DOHH2 (cell line): ENCODE data around the gene CRB3.

Source experiments
- H3F3A ChIP-seq: fragments of 200-600 bp; sonication (generic), shearing (Covaris generic); 2 replicates; pipeline ENCODE4 v1.6.0; 2016; ENCODE audit warnings: antibody characterized with exemption, mild to moderate bottlenecking; ENCODE audit not compliant: control insufficient read depth, insufficient read depth
- H3K27ac ChIP-seq: fragments of 200-600 bp; sonication (generic); 2 replicates; pipeline ENCODE4 v1.5.1; 2014; ENCODE audit warnings: low read depth, mild to moderate bottlenecking, low read length, moderate library complexity
- H3K27me3 ChIP-seq: fragments of 200-600 bp; sonication (generic); 2 replicates; pipeline ENCODE4 v1.6.1; 2014; ENCODE audit warnings: mild to moderate bottlenecking, low read length, mixed read lengths; ENCODE audit not compliant: control insufficient read depth
- H3K36me3 ChIP-seq: fragments of 200-600 bp; sonication (generic); 2 replicates; pipeline ENCODE4 v1.6.1; 2014; ENCODE audit warnings: mild to moderate bottlenecking, low read length, moderate library complexity, mixed read lengths; ENCODE audit not compliant: control insufficient read depth
- H3K4me1 ChIP-seq: fragments of 200-600 bp; sonication (generic); 2 replicates; pipeline ENCODE4 v1.6.1; 2014; ENCODE audit warnings: mild to moderate bottlenecking, low read length, mixed read lengths; ENCODE audit not compliant: control insufficient read depth
- H3K4me2 ChIP-seq: fragments of 200-600 bp; sonication (generic); 2 replicates; pipeline ENCODE4 v1.6.0; 2014; ENCODE audit warnings: mild to moderate bottlenecking, low read length, moderate library complexity
- H3K4me3 ChIP-seq: fragments of 200-600 bp; sonication (generic); 2 replicates; pipeline ENCODE4 v1.5.1; 2014; ENCODE audit warnings: mild to moderate bottlenecking, low read length, mixed read lengths
- H3K79me2 ChIP-seq: fragments of 200-600 bp; sonication (generic); 2 replicates; pipeline ENCODE4 v1.6.1; 2014; ENCODE audit warnings: mild to moderate bottlenecking, low read length, mixed read lengths; ENCODE audit not compliant: control insufficient read depth
- H3K9me2 ChIP-seq: fragments of 200-600 bp; sonication (generic); replicated peaks from 2 replicates; pipeline ENCODE4 v1.6.1; 2014; ENCODE audit warnings: mild to moderate bottlenecking, low read length, mixed read lengths; ENCODE audit not compliant: control insufficient read depth
- H3K9me3 ChIP-seq: fragments of 200-600 bp; sonication (generic); 2 replicates; pipeline ENCODE4 v1.6.1; 2014; ENCODE audit warnings: antibody characterized with exemption, low read length, mixed read lengths; ENCODE audit not compliant: control insufficient read depth, insufficient read depth
- H4K20me1 ChIP-seq: fragments of 200-600 bp; sonication (generic); 2 replicates; pipeline ENCODE4 v1.6.0; 2014; ENCODE audit warnings: low read depth, mild to moderate bottlenecking, antibody characterized with exemption, low read length, moderate library complexity; ENCODE audit not compliant: control insufficient read depth, insufficient read depth
- CTCF ChIP-seq: fragments of 200-600 bp; sonication (generic); IDR thresholded peaks from one replicate; pipeline ENCODE4 v1.5.1; 2014; ENCODE audit warnings: antibody characterized with exemption, mild to moderate bottlenecking, low read depth, low read length; ENCODE audit not compliant: poor library complexity, severe bottlenecking
- EZH2phosphoT487 ChIP-seq: fragments of 200-600 bp; sonication (generic); IDR thresholded peaks from 2 replicates; pipeline ENCODE4 v1.6.1; 2017; ENCODE audit warnings: borderline replicate concordance, mild to moderate bottlenecking, antibody characterized with exemption, low read length, moderate library complexity, mixed read lengths

The CRB3 gene

GRCh38 chr19:6459262-6460098, 4.6 kb upstream of the CRB3 start, which contains the start of gene SLC25A23:
Gene SLC25A23, minus strand, starts transcription at chr19:6459792. Its CDS starts 164 bp downstream, at chr19:6459628.
- Histone ChIP-seq H4K20me1 (no peaks in the 10 kb centered on the region), H3K27me3 (no peaks in the 10 kb centered on the region), H3K4me1 (peaks cover 15% of the 10 kb centered on the region), H3K36me3 (peaks cover 33% of the 10 kb centered on the region), H3K4me2 (peak within 1 kb of the TSS; percentile 91), H3F3A (no peaks in the 10 kb centered on the region), H3K9me3 (peaks cover 6% of the 10 kb centered on the region), H3K9me2 (no peaks in the 10 kb centered on the region), H3K27ac (peak within 1 kb of the TSS; percentile 68), H3K79me2 (peaks cover 22% of the 10 kb centered on the region), H3K4me3 (peak within 1 kb of the TSS; percentile 87)
- TF ChIP-seq CTCF (no peak), EZH2phosphoT487 (no peak)

GRCh38 chr19:6460099-6460884, 3.8 kb upstream of the CRB3 start:
- Histone ChIP-seq H3K79me2 (peaks cover 22% of the 10 kb centered on the region), H3K36me3 (peaks cover 25% of the 10 kb centered on the region), H3K4me3 (peak overlapping the region; percentile 87), H3K4me2 (peak overlapping the region; percentile 91), H3K27me3 (no peaks in the 10 kb centered on the region), H3K27ac (peak overlapping the region; percentile 68), H3F3A (no peaks in the 10 kb centered on the region), H3K9me3 (no peaks in the 10 kb centered on the region), H3K4me1 (peaks cover 15% of the 10 kb centered on the region), H4K20me1 (no peaks in the 10 kb centered on the region), H3K9me2 (no peaks in the 10 kb centered on the region)
- TF ChIP-seq EZH2phosphoT487 (no peak), CTCF (peak; percentile 64)

- H3K4me2 ChIP-seq, result no peak overlapping the region
Observed at GRCh38 chr19:6465006-6465405, 935 bp downstream of the CRB3 start.

More at GRCh38 chr19:6465006-6465405, 935 bp downstream of the CRB3 start:
- no peaks in the 10 kb centered on the region for H3F3A ChIP-seq
- no peaks in the 10 kb centered on the region for H3K36me3 ChIP-seq
- TF ChIP-seq CTCF, result no peak
- no peak for TF ChIP-seq EZH2phosphoT487
- H3K9me3 ChIP-seq, result no peaks in the 10 kb centered on the region
- no peaks in the 10 kb centered on the region for H3K9me2 ChIP-seq
- no peaks in the 10 kb centered on the region for H3K4me1 ChIP-seq
- no peak overlapping the region for H3K4me3 ChIP-seq
- no peaks in the 10 kb centered on the region for H3K79me2 ChIP-seq
- H4K20me1 ChIP-seq, result no peaks in the 10 kb centered on the region
- no peaks in the 10 kb centered on the region for H3K27me3 ChIP-seq
- no peak overlapping the region for H3K27ac ChIP-seq
